CD8-positive, alpha-beta memory T cell (primary cell): ENCODE measurements around the gene XAB2. TPM values are rescaled to one million over a fixed set of nuclear protein-coding genes. Genes with fewer than 3 reads are reported as not detected.

Experiments used
- CTCF ChIA-PET: fragments of 350-600 bp; sonication (Branson Sonifier 250); formaldehyde crosslinking; loops from one replicate; lab custom pipeline; 2021; ENCODE audit warnings: antibody characterized with exemption; lab: Charles Lee
- POLR2A ChIA-PET: fragments of 350-600 bp; sonication (Branson Sonifier 250); formaldehyde crosslinking; loops from one replicate; lab custom pipeline; 2021; ENCODE audit warnings: antibody characterized with exemption; lab: Charles Lee
- DNase-seq, 5 donors: peaks; one replicate each; pipeline versions ENCODE4 v3.0.0 to v3.0.0-alpha.2; 2020 to 2022; ENCODE audit warnings: mixed read lengths in 1 of 5
- H3K27ac ChIP-seq: one replicate; pipeline ENCODE4 v1.7.0; 2013; ENCODE audit warnings: low read depth, mild to moderate bottlenecking, low read length, moderate library complexity
- H3K27me3 ChIP-seq: 2 replicates; pipeline ENCODE4 v1.7.0; 2013; ENCODE audit warnings: low read length, mild to moderate bottlenecking; ENCODE audit not compliant: insufficient read depth, poor library complexity, severe bottlenecking
- H3K36me3 ChIP-seq: 2 replicates; pipeline ENCODE4 v1.7.0; 2013; ENCODE audit warnings: mild to moderate bottlenecking, low read length, moderate library complexity; ENCODE audit not compliant: insufficient read depth
- H3K4me1 ChIP-seq: 2 replicates; pipeline ENCODE4 v1.7.0; 2013; ENCODE audit warnings: mild to moderate bottlenecking, low read length, moderate library complexity; ENCODE audit not compliant: insufficient read depth
- H3K4me3 ChIP-seq: 2 replicates; pipeline ENCODE4 v1.7.0; 2013; ENCODE audit warnings: mild to moderate bottlenecking, low read length
- H3K9me3 ChIP-seq: 2 replicates; pipeline ENCODE4 v1.7.0; 2013; ENCODE audit warnings: mild to moderate bottlenecking, low read length
- H3K27ac Mint-ChIP-seq, 8 donors: one replicate each; pipeline ENCODE4 v1.8.0; 2020 to 2021; ENCODE audit warnings: mixed read lengths in 8 of 8, mild to moderate bottlenecking in 6 of 8, inconsistent platforms in 3 of 8, moderate library complexity in 3 of 8
- H3K27me3 Mint-ChIP-seq, 2 donors: one replicate each; pipeline ENCODE4 v1.8.0; 2020 to 2021; ENCODE audit warnings: mixed read lengths in 2 of 2, mild to moderate bottlenecking in 1 of 2, moderate library complexity in 1 of 2
- H3K36me3 Mint-ChIP-seq, 3 donors: one replicate each; pipeline ENCODE4 v1.8.0; 2020 to 2021; ENCODE audit warnings: mixed read lengths in 3 of 3, inconsistent platforms in 1 of 3, mild to moderate bottlenecking in 1 of 3
- H3K4me1 Mint-ChIP-seq, 3 donors: one replicate each; pipeline ENCODE4 v1.8.0; 2020 to 2021; ENCODE audit warnings: mixed read lengths in 3 of 3, inconsistent platforms in 1 of 3, mild to moderate bottlenecking in 1 of 3
- H3K4me3 Mint-ChIP-seq, 7 donors: one replicate each; pipeline ENCODE4 v1.8.0; 2020 to 2021; ENCODE audit warnings: mixed read lengths in 7 of 7, mild to moderate bottlenecking in 6 of 7, moderate library complexity in 4 of 7, inconsistent platforms in 2 of 7
- H3K9me3 Mint-ChIP-seq, 5 donors: one replicate each; pipeline ENCODE4 v1.8.0; 2020 to 2022; ENCODE audit warnings: mixed read lengths in 5 of 5, mild to moderate bottlenecking in 3 of 5, moderate library complexity in 2 of 5, inconsistent platforms in 1 of 5
- polyA plus RNA-seq: library from polyadenylated mRNA; unstranded; fragments of 300-500 nt; fragmentation: Illumina TruSeq; gene quantifications from one replicate; pipeline ENCODE4 v1.2.3, GENCODE V29; 2021
- total RNA-seq, 2 experiments: library from RNA; stranded (reverse); gene quantifications; one replicate each; pipeline ENCODE4 v1.2.3, GENCODE V29; 2021

XAB2 gene
- total and polyA plus RNA-seq, 3 experiments from 2014 or later = 8.8 to 47.6 (median 46.0) TPM

GRCh38 chr19:7670790-7671189, 41.4 kb upstream of the XAB2 start:
- H3K27me3 Mint-ChIP-seq = peaks cover 26 to 48% of the 10 kb centered on the region in 2 donors

GRCh38 chr19:7670150-7670783, 40.9 kb upstream of the XAB2 start:
- Histone ChIP-seq H3K4me3 (peak overlapping the region; percentile 20), H3K4me1 (peaks cover 3% of the 10 kb centered on the region), H3K36me3 (no peaks in the 10 kb centered on the region), H3K27ac (no peak overlapping the region), H3K9me3 (no peaks in the 10 kb centered on the region), H3K27me3 (no peaks in the 10 kb centered on the region)
- H3K36me3 Mint-ChIP-seq = no peaks in the 10 kb centered on the region
- H3K4me1 Mint-ChIP-seq = peaks cover 10 to 17% (median 11%) of the 10 kb centered on the region in 3 donors
- H3K27me3 Mint-ChIP-seq = peaks cover 24 to 50% of the 10 kb centered on the region in 2 donors
- no peaks in the 10 kb centered on the region for H3K9me3 Mint-ChIP-seq
- POLR2A ChIA-PET = interaction anchor here (0.7 kb wide), 1 partner anchor 35 kb away, joined by 3 read pairs; no protein-coding TSS in a partner anchor
- CTCF ChIA-PET = interaction anchor here (1.0 to 1.9 kb wide), 2 partner anchors 8 to 10 kb away, joined by 3 to 8 read pairs; partner anchors contain the start of gene TRAPPC5
- no peak overlapping the region for H3K27ac Mint-ChIP-seq
- DNase-seq = peak in 1 of 5 donors; percentile 23
- H3K4me3 Mint-ChIP-seq = peak overlapping the region in 5 of 7 donors; percentile 20 to 64 (median 41)

More at GRCh38 chr19:7670790-7671189, 41.4 kb upstream of the XAB2 start:
- no peak for DNase-seq
- no peaks in the 10 kb centered on the region for H3K36me3 Mint-ChIP-seq
- no peaks in the 10 kb centered on the region for H3K27me3 ChIP-seq
- H3K36me3 ChIP-seq = no peaks in the 10 kb centered on the region
- peaks cover 10 to 18% (median 13%) of the 10 kb centered on the region in 3 donors for H3K4me1 Mint-ChIP-seq
- H3K9me3 ChIP-seq = no peaks in the 10 kb centered on the region
- POLR2A ChIA-PET = interaction anchor here (0.7 kb wide), 1 partner anchor 35 kb away, joined by 3 read pairs; no protein-coding TSS in a partner anchor
- H3K27ac ChIP-seq = no peak overlapping the region
- H3K9me3 Mint-ChIP-seq = no peaks in the 10 kb centered on the region
- peaks cover 3% of the 10 kb centered on the region for H3K4me1 ChIP-seq
- no peak overlapping the region for H3K4me3 ChIP-seq
- CTCF ChIA-PET = interaction anchor here (0.9 to 1.9 kb wide), 2 partner anchors 10 kb away, joined by 3 to 8 read pairs; partner anchors contain the start of gene TRAPPC5
- peak overlapping the region in 2 of 7 donors; percentile 41 to 64 for H3K4me3 Mint-ChIP-seq
- H3K27ac Mint-ChIP-seq = no peak overlapping the region

- Histone ChIP-seq H3K27ac (no peak overlapping the region), H3K27me3 (no peaks in the 10 kb centered on the region), H3K36me3 (no peaks in the 10 kb centered on the region), H3K9me3 (no peaks in the 10 kb centered on the region), H3K4me3 (no peak overlapping the region), H3K4me1 (peaks cover 3% of the 10 kb centered on the region)
- ChIA-PET CTCF (interaction anchor here (1.0 to 1.9 kb wide), 2 partner anchors 9 to 11 kb away, joined by 3 to 8 read pairs; partner anchors contain the start of gene TRAPPC5), POLR2A (no interaction called here)
- peak overlapping the region in 2 of 8 donors; percentile 3 to 17 for H3K27ac Mint-ChIP-seq
- DNase-seq = no peak
- no peaks in the 10 kb centered on the region for H3K9me3 Mint-ChIP-seq
- H3K4me3 Mint-ChIP-seq = peak overlapping the region in 1 of 7 donors; percentile 12
- H3K36me3 Mint-ChIP-seq = no peaks in the 10 kb centered on the region
- H3K4me1 Mint-ChIP-seq = peaks cover 10 to 17% (median 11%) of the 10 kb centered on the region in 3 donors
- peaks cover 23 to 49% of the 10 kb centered on the region in 2 donors for H3K27me3 Mint-ChIP-seq
Measured at GRCh38 chr19:7669641-7670040, 40.3 kb upstream of the XAB2 start.

GRCh38 chr19:7668842-7669241, 39.5 kb upstream of the XAB2 start, which contains the start of gene RETN:
Gene RETN (plus strand): TSS chr19:7669049. CDS start chr19:7669327, 278 bp downstream.
- peaks cover 5 to 15% (median 8%) of the 10 kb centered on the region in 3 donors for H3K4me1 Mint-ChIP-seq
- CTCF ChIA-PET = interaction anchor here (1.0 to 1.9 kb wide), 3 partner anchors 10 to 12 kb away, joined by 3 to 8 read pairs (median 4); partner anchors contain the start of gene TRAPPC5
- no peaks in the 10 kb centered on the region for H3K27me3 ChIP-seq
- H3K9me3 Mint-ChIP-seq = no peaks in the 10 kb centered on the region
- H3K4me1 ChIP-seq = peaks cover 3% of the 10 kb centered on the region
- no peak within 1 kb of the TSS for H3K4me3 ChIP-seq
- H3K36me3 ChIP-seq = no peaks in the 10 kb centered on the region
- POLR2A ChIA-PET = no interaction called here
- H3K4me3 Mint-ChIP-seq = peak within 1 kb of the TSS in 1 of 7 donors; percentile 12
- H3K36me3 Mint-ChIP-seq = no peaks in the 10 kb centered on the region
- H3K27ac Mint-ChIP-seq = peak within 1 kb of the TSS in 2 of 8 donors; percentile 3 to 17
- peaks cover 25 to 41% of the 10 kb centered on the region in 2 donors for H3K27me3 Mint-ChIP-seq
- no peaks in the 10 kb centered on the region for H3K9me3 ChIP-seq
- no peak within 1 kb of the TSS for H3K27ac ChIP-seq
- no peak for DNase-seq

GRCh38 chr19:7665076-7665475, 35.7 kb upstream of the XAB2 start:
- Mint-ChIP-seq H3K27me3 (peaks cover 17 to 24% of the 10 kb centered on the region in 2 donors), H3K9me3 (no peaks in the 10 kb centered on the region), H3K4me3 (no peak overlapping the region), H3K36me3 (no peaks in the 10 kb centered on the region), H3K27ac (peak overlapping the region in 1 of 8 donors; percentile 60), H3K4me1 (peaks cover 0 to 7% (median 3%) of the 10 kb centered on the region in 3 donors)
- Histone ChIP-seq H3K27me3 (no peaks in the 10 kb centered on the region), H3K27ac (no peak overlapping the region), H3K9me3 (no peaks in the 10 kb centered on the region), H3K4me3 (no peak overlapping the region), H3K36me3 (no peaks in the 10 kb centered on the region), H3K4me1 (peaks cover 3% of the 10 kb centered on the region)
- POLR2A ChIA-PET = no interaction called here
- no peak for DNase-seq
- CTCF ChIA-PET = interaction anchor here (1.2 kb wide), 1 partner anchor 97 kb away, joined by 3 read pairs; no protein-coding TSS in a partner anchor

GRCh38 chr19:7663706-7664105, 34.4 kb upstream of the XAB2 start:
- Histone ChIP-seq H3K9me3 (no peaks in the 10 kb centered on the region), H3K27me3 (no peaks in the 10 kb centered on the region), H3K27ac (no peak overlapping the region), H3K4me3 (no peak overlapping the region), H3K36me3 (no peaks in the 10 kb centered on the region), H3K4me1 (no peaks in the 10 kb centered on the region)
- no peak overlapping the region for H3K27ac Mint-ChIP-seq
- no peaks in the 10 kb centered on the region for H3K9me3 Mint-ChIP-seq
- H3K36me3 Mint-ChIP-seq = no peaks in the 10 kb centered on the region
- ChIA-PET POLR2A (no interaction called here), CTCF (interaction anchor here (1.0 kb wide), 1 partner anchor 11 kb away, joined by 4 read pairs; no protein-coding TSS in a partner anchor)
- no peaks in the 10 kb centered on the region for H3K4me1 Mint-ChIP-seq
- no peak overlapping the region for H3K4me3 Mint-ChIP-seq
- H3K27me3 Mint-ChIP-seq = peaks cover 10 to 20% of the 10 kb centered on the region in 2 donors
- DNase-seq = no peak

GRCh38 chr19:7662657-7663056, 33.3 kb upstream of the XAB2 start:
- peaks cover 5 to 7% (median 6%) of the 10 kb centered on the region in 3 donors for H3K4me1 Mint-ChIP-seq
- ChIA-PET CTCF (interaction anchor here (0.7 to 2.3 kb wide), 2 partner anchors 11 to 18 kb away, joined by 3 to 12 read pairs; partner anchors contain the start of gene TRAPPC5), POLR2A (no interaction called here)
- H3K9me3 Mint-ChIP-seq = no peaks in the 10 kb centered on the region
- peaks cover 8 to 20% of the 10 kb centered on the region in 2 donors for H3K27me3 Mint-ChIP-seq
- no peak overlapping the region for H3K4me3 ChIP-seq
- H3K36me3 Mint-ChIP-seq = no peaks in the 10 kb centered on the region
- H3K4me3 Mint-ChIP-seq = no peak overlapping the region
- H3K27me3 ChIP-seq = no peaks in the 10 kb centered on the region
- DNase-seq = no peak
- H3K4me1 ChIP-seq = peaks cover 8% of the 10 kb centered on the region
- no peaks in the 10 kb centered on the region for H3K9me3 ChIP-seq
- H3K27ac Mint-ChIP-seq = no peak overlapping the region
- H3K27ac ChIP-seq = no peak overlapping the region
- no peaks in the 10 kb centered on the region for H3K36me3 ChIP-seq
